ENCODE measurements around the gene MAML2. TPM values are rescaled to one million over a fixed set of nuclear protein-coding genes. Genes with fewer than 3 reads are reported as not detected.

The MAML2 gene
- total RNA-seq = 5.2 TPM

- Histone ChIP-seq H3K27ac (ENCODE audit: low read depth, low read length) (peak within 1 kb of the TSS; percentile 74), H3K27me3 (ENCODE audit: control insufficient read depth in 3 of 3, insufficient read depth in 3 of 3, low read length in 3 of 3) (no peaks in the 10 kb centered on the region), H3K36me3 (ENCODE audit: control insufficient read depth in 3 of 3, insufficient read depth in 3 of 3, low read length in 3 of 3) (no peaks in the 10 kb centered on the region), H3K4me3 (ENCODE audit: low read length in 3 of 3) (peak within 1 kb of the TSS; percentile 74 to 98 (median 78)), H3K9ac (ENCODE audit: low read depth in 1 of 3, low read length in 3 of 3) (peak within 1 kb of the TSS; percentile 70 to 89 (median 72)), H3K9me3 (ENCODE audit: control insufficient read depth in 3 of 3, low read length in 3 of 3) (no peaks in the 10 kb centered on the region), H3K4me1 (ENCODE audit: control insufficient read depth in 3 of 3, insufficient read depth in 3 of 3, low read length in 3 of 3) (peaks cover 18 to 26% (median 25%) of the 10 kb centered on the region in 3 donors)
These were observed at the start of gene MAML2 for GRCh38 chr11:96342961-96343711. TSS of gene MAML2 (minus strand) at chr11:96343195. CDS start at chr11:96341895, 1,300 bp downstream.

GRCh38 chr11:96391698-96392307 lies 48.8 kb upstream of the MAML2 start:
- H3K4me1 ChIP-seq (ENCODE audit: control insufficient read depth in 3 of 3, insufficient read depth in 3 of 3, low read length in 3 of 3) = peaks cover 6 to 14% (median 13%) of the 10 kb centered on the region in 3 donors
- H3K36me3 ChIP-seq (ENCODE audit: control insufficient read depth in 3 of 3, insufficient read depth in 3 of 3, low read length in 3 of 3) = no peaks in the 10 kb centered on the region
- H3K27ac ChIP-seq (ENCODE audit: low read depth, low read length) = no peak overlapping the region
- H3K4me3 ChIP-seq (ENCODE audit: low read length in 3 of 3) = no peak overlapping the region
- no peaks in the 10 kb centered on the region for H3K27me3 ChIP-seq (ENCODE audit: control insufficient read depth in 3 of 3, insufficient read depth in 3 of 3, low read length in 3 of 3)
- H3K9ac ChIP-seq (ENCODE audit: low read depth in 1 of 3, low read length in 3 of 3) = no peak overlapping the region
- H3K9me3 ChIP-seq (ENCODE audit: control insufficient read depth in 3 of 3, low read length in 3 of 3) = no peaks in the 10 kb centered on the region

GRCh38 chr11:96390488-96390792 lies 47.4 kb upstream of the MAML2 start:
- Histone ChIP-seq H3K27ac (ENCODE audit: low read depth, low read length) (peak overlapping the region; percentile 89), H3K27me3 (ENCODE audit: control insufficient read depth in 3 of 3, insufficient read depth in 3 of 3, low read length in 3 of 3) (no peaks in the 10 kb centered on the region), H3K4me3 (ENCODE audit: low read length in 3 of 3) (peak overlapping the region; percentile 87 to 93 (median 87)), H3K9ac (ENCODE audit: low read depth in 1 of 3, low read length in 3 of 3) (peak overlapping the region; percentile 85 to 93 (median 89)), H3K9me3 (ENCODE audit: control insufficient read depth in 3 of 3, low read length in 3 of 3) (no peaks in the 10 kb centered on the region), H3K36me3 (ENCODE audit: control insufficient read depth in 3 of 3, insufficient read depth in 3 of 3, low read length in 3 of 3) (no peaks in the 10 kb centered on the region), H3K4me1 (ENCODE audit: control insufficient read depth in 3 of 3, insufficient read depth in 3 of 3, low read length in 3 of 3) (peaks cover 6 to 14% (median 13%) of the 10 kb centered on the region in 3 donors)

GRCh38 chr11:96389720-96390487 lies 46.9 kb upstream of the MAML2 start, which contains the start of the genes CCDC82 and JRKL:
TSS of gene CCDC82 (minus strand) at chr11:96389912. CDS start at chr11:96384747, 5,165 bp downstream.
TSS of gene JRKL (plus strand) at chr11:96390013. CDS start at chr11:96390650, 637 bp downstream.
- Histone ChIP-seq H3K36me3 (ENCODE audit: control insufficient read depth in 3 of 3, insufficient read depth in 3 of 3, low read length in 3 of 3) (no peaks in the 10 kb centered on the region), H3K27me3 (ENCODE audit: control insufficient read depth in 3 of 3, insufficient read depth in 3 of 3, low read length in 3 of 3) (no peaks in the 10 kb centered on the region), H3K4me3 (ENCODE audit: low read length in 3 of 3) (peak within 1 kb of the TSS; percentile 87 to 93 (median 87)), H3K9ac (ENCODE audit: low read depth in 1 of 3, low read length in 3 of 3) (peak within 1 kb of the TSS; percentile 89 to 95 (median 93)), H3K9me3 (ENCODE audit: control insufficient read depth in 3 of 3, low read length in 3 of 3) (no peaks in the 10 kb centered on the region), H3K27ac (ENCODE audit: low read depth, low read length) (peak within 1 kb of the TSS; percentile 89), H3K4me1 (ENCODE audit: control insufficient read depth in 3 of 3, insufficient read depth in 3 of 3, low read length in 3 of 3) (peaks cover 6 to 14% (median 13%) of the 10 kb centered on the region in 3 donors)

GRCh38 chr11:96388891-96389719 lies 46.1 kb upstream of the MAML2 start:
- H3K4me3 ChIP-seq (ENCODE audit: low read length in 3 of 3) = peak overlapping the region; percentile 87 to 93 (median 87)
- H3K9ac ChIP-seq (ENCODE audit: low read depth in 1 of 3, low read length in 3 of 3) = peak overlapping the region; percentile 86 to 95 (median 89)
- H3K9me3 ChIP-seq (ENCODE audit: control insufficient read depth in 3 of 3, low read length in 3 of 3) = no peaks in the 10 kb centered on the region
- no peaks in the 10 kb centered on the region for H3K27me3 ChIP-seq (ENCODE audit: control insufficient read depth in 3 of 3, insufficient read depth in 3 of 3, low read length in 3 of 3)
- H3K36me3 ChIP-seq (ENCODE audit: control insufficient read depth in 3 of 3, insufficient read depth in 3 of 3, low read length in 3 of 3) = no peaks in the 10 kb centered on the region
- H3K27ac ChIP-seq (ENCODE audit: low read depth, low read length) = peak overlapping the region; percentile 89
- peaks cover 6 to 14% (median 13%) of the 10 kb centered on the region in 3 donors for H3K4me1 ChIP-seq (ENCODE audit: control insufficient read depth in 3 of 3, insufficient read depth in 3 of 3, low read length in 3 of 3)

- H3K27ac ChIP-seq (ENCODE audit: low read depth, low read length) = no peak overlapping the region
- H3K4me3 ChIP-seq (ENCODE audit: low read length in 3 of 3) = no peak overlapping the region
- H3K9me3 ChIP-seq (ENCODE audit: control insufficient read depth in 3 of 3, low read length in 3 of 3) = no peaks in the 10 kb centered on the region
- peaks cover 0 to 8% (median 6%) of the 10 kb centered on the region in 3 donors for H3K36me3 ChIP-seq (ENCODE audit: control insufficient read depth in 3 of 3, insufficient read depth in 3 of 3, low read length in 3 of 3)
- peaks cover 0 to 7% (median 3%) of the 10 kb centered on the region in 3 donors for H3K4me1 ChIP-seq (ENCODE audit: control insufficient read depth in 3 of 3, insufficient read depth in 3 of 3, low read length in 3 of 3)
- no peaks in the 10 kb centered on the region for H3K27me3 ChIP-seq (ENCODE audit: control insufficient read depth in 3 of 3, insufficient read depth in 3 of 3, low read length in 3 of 3)
- H3K9ac ChIP-seq (ENCODE audit: low read depth in 1 of 3, low read length in 3 of 3) = no peak overlapping the region
These were observed 42.2 kb upstream of the MAML2 start for GRCh38 chr11:96385187-96385586.

GRCh38 chr11:96384156-96384555 lies 41.2 kb upstream of the MAML2 start:
- Histone ChIP-seq H3K4me1 (ENCODE audit: control insufficient read depth in 3 of 3, insufficient read depth in 3 of 3, low read length in 3 of 3) (peaks cover 0 to 7% (median 0%) of the 10 kb centered on the region in 3 donors), H3K9ac (ENCODE audit: low read depth in 1 of 3, low read length in 3 of 3) (no peak overlapping the region), H3K27ac (ENCODE audit: low read depth, low read length) (no peak overlapping the region), H3K27me3 (ENCODE audit: control insufficient read depth in 3 of 3, insufficient read depth in 3 of 3, low read length in 3 of 3) (no peaks in the 10 kb centered on the region), H3K9me3 (ENCODE audit: control insufficient read depth in 3 of 3, low read length in 3 of 3) (no peaks in the 10 kb centered on the region), H3K4me3 (ENCODE audit: low read length in 3 of 3) (no peak overlapping the region), H3K36me3 (ENCODE audit: control insufficient read depth in 3 of 3, insufficient read depth in 3 of 3, low read length in 3 of 3) (peaks cover 0 to 8% (median 6%) of the 10 kb centered on the region in 3 donors)

- peaks cover 0 to 11% (median 6%) of the 10 kb centered on the region in 3 donors for H3K36me3 ChIP-seq (ENCODE audit: control insufficient read depth in 3 of 3, insufficient read depth in 3 of 3, low read length in 3 of 3)
These were observed 33.8 kb upstream of the MAML2 start for GRCh38 chr11:96376796-96377195.

GRCh38 chr11:96373826-96374225 lies 30.8 kb upstream of the MAML2 start:
- H3K27me3 ChIP-seq (ENCODE audit: control insufficient read depth in 3 of 3, insufficient read depth in 3 of 3, low read length in 3 of 3) = no peaks in the 10 kb centered on the region
- H3K4me1 ChIP-seq (ENCODE audit: control insufficient read depth in 3 of 3, insufficient read depth in 3 of 3, low read length in 3 of 3) = no peaks in the 10 kb centered on the region
- H3K27ac ChIP-seq (ENCODE audit: low read depth, low read length) = no peak overlapping the region
- H3K36me3 ChIP-seq (ENCODE audit: control insufficient read depth in 3 of 3, insufficient read depth in 3 of 3, low read length in 3 of 3) = peaks cover 2 to 19% (median 8%) of the 10 kb centered on the region in 3 donors
- no peak overlapping the region for H3K9ac ChIP-seq (ENCODE audit: low read depth in 1 of 3, low read length in 3 of 3)
- H3K9me3 ChIP-seq (ENCODE audit: control insufficient read depth in 3 of 3, low read length in 3 of 3) = no peaks in the 10 kb centered on the region
- no peak overlapping the region for H3K4me3 ChIP-seq (ENCODE audit: low read length in 3 of 3)

More at GRCh38 chr11:96376796-96377195, 33.8 kb upstream of the MAML2 start:
- no peak overlapping the region for H3K4me3 ChIP-seq (ENCODE audit: low read length in 3 of 3)
- no peak overlapping the region for H3K27ac ChIP-seq (ENCODE audit: low read depth, low read length)
- H3K4me1 ChIP-seq (ENCODE audit: control insufficient read depth in 3 of 3, insufficient read depth in 3 of 3, low read length in 3 of 3) = no peaks in the 10 kb centered on the region
- H3K9me3 ChIP-seq (ENCODE audit: control insufficient read depth in 3 of 3, low read length in 3 of 3) = no peaks in the 10 kb centered on the region
- no peaks in the 10 kb centered on the region for H3K27me3 ChIP-seq (ENCODE audit: control insufficient read depth in 3 of 3, insufficient read depth in 3 of 3, low read length in 3 of 3)
- H3K9ac ChIP-seq (ENCODE audit: low read depth in 1 of 3, low read length in 3 of 3) = no peak overlapping the region
